ENCODE data around the gene STAT6.

STAT6 gene

DNA sequence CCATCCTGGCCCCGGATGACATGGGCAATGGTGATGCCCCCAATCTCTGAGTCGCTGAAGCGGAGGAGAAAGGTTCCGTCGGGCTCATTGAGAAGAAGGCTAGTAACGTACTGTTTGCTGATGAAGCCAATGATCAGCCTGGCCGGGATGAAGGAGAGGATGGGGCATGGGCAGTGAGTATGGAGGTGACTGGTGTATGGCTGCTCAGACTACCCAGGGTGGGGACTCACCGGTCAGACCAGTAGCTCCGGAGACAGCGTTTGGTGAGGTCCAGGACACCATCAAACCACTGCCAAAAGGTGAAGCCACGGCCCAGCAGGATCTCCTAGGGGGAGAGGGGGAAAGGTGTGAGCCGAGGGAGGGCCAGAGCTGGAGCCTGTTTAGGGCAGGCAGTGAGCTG, 11.4 kb downstream of the STAT6 start:
- TF ChIP-seq CTCF (conservative IDR thresholded peaks at IDR 0.05; ENCODE audit: control insufficient read depth, insufficient read depth, low read depth, low read length): no peak

GRCh38 chr12:57099047-57099714, 12.0 kb downstream of the STAT6 start:
- no peak overlapping the region for H3K4me3 ChIP-seq (ENCODE audit: control insufficient read depth, low read depth, low read length)
- no peak for DNase-seq (ENCODE audit: low read depth)
- TF ChIP-seq CTCF (conservative IDR thresholded peaks at IDR 0.05; ENCODE audit: control insufficient read depth, insufficient read depth, low read depth, low read length): no peak

More for the DNA sequence above, 11.4 kb downstream of the STAT6 start:
- H3K4me3 ChIP-seq (ENCODE audit: control insufficient read depth, low read depth, low read length): no peak overlapping the region
- no peak for DNase-seq (ENCODE audit: low read depth)

GRCh38 chr12:57098546-57098945, 12.6 kb downstream of the STAT6 start:
- no peak for DNase-seq (ENCODE audit: low read depth)
- H3K4me3 ChIP-seq (ENCODE audit: control insufficient read depth, low read depth, low read length): no peak overlapping the region

DNA sequence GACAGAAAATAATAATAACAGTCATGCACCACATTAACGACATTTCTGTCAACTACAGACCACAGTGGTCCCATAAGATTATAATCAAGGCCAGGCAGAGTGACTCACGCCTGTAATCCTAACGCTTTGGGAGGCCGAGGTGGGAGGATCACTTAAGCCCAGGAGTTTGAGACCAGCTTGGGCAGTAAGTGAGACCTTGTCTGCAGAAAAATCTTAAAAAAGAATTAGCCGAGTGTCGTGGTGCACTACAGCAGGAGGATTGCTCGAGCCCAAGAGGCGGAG, 13.7 kb downstream of the STAT6 start:
- TF ChIP-seq CTCF (conservative IDR thresholded peaks at IDR 0.05; ENCODE audit: control insufficient read depth, insufficient read depth, low read depth, low read length): no peak
- H3K4me3 ChIP-seq (ENCODE audit: control insufficient read depth, low read depth, low read length): no peak overlapping the region
- DNase-seq (ENCODE audit: low read depth): peak; percentile 31

More at GRCh38 chr12:57098546-57098945, 12.6 kb downstream of the STAT6 start:
- TF ChIP-seq CTCF (conservative IDR thresholded peaks at IDR 0.05; ENCODE audit: control insufficient read depth, insufficient read depth, low read depth, low read length): no peak

- TF ChIP-seq CTCF (conservative IDR thresholded peaks at IDR 0.05; ENCODE audit: control insufficient read depth, insufficient read depth, low read depth, low read length): no peak
Measured at GRCh38 chr12:57096748-57097553, 14.2 kb downstream of the STAT6 start.

GRCh38 chr12:57096099-57096572, 15.0 kb downstream of the STAT6 start:
- TF ChIP-seq CTCF (conservative IDR thresholded peaks at IDR 0.05; ENCODE audit: control insufficient read depth, insufficient read depth, low read depth, low read length): no peak
- peak; percentile 25 for DNase-seq (ENCODE audit: low read depth)
- H3K4me3 ChIP-seq (ENCODE audit: control insufficient read depth, low read depth, low read length): no peak overlapping the region

More at GRCh38 chr12:57096748-57097553, 14.2 kb downstream of the STAT6 start:
- no peak overlapping the region for H3K4me3 ChIP-seq (ENCODE audit: control insufficient read depth, low read depth, low read length)
- no peak for DNase-seq (ENCODE audit: low read depth)
